HG03558 (cell line): ENCODE results near the gene ACVR1.
"Not testable (repeated sequence)": the region's sequence is repeated elsewhere in the genome, so short reads cannot be mapped to it uniquely, and the experiment has no call there.

Experiments used
- ATAC-seq: cut with Tn5 transposase; IDR thresholded peaks from one replicate; pipeline ENCODE4 v1.9.1; 2021; ENCODE audit warnings: moderate number of reproducible peaks; ENCODE audit not compliant: unreplicated experiment; ENCODE audit errors: extremely low read depth

The ACVR1 gene

GRCh38 chr2:157780211-157780610 lies 95.9 kb downstream of the ACVR1 start:
- no peak for ATAC-seq

- ATAC-seq, result no peak
Measured at GRCh38 chr2:157779794-157780193, 96.3 kb downstream of the ACVR1 start.

GRCh38 chr2:157777427-157777826 lies 98.7 kb downstream of the ACVR1 start:
- no peak for ATAC-seq

GRCh38 chr2:157771234-157771633 lies 104.9 kb downstream of the ACVR1 start:
- no peak for ATAC-seq

GRCh38 chr2:157769856-157770255 lies 106.3 kb downstream of the ACVR1 start:
- ATAC-seq, result no peak

GRCh38 chr2:157764386-157764785 lies 111.7 kb downstream of the ACVR1 start:
- ATAC-seq, result no peak

GRCh38 chr2:157761520-157761919 lies 114.6 kb downstream of the ACVR1 start:
- no peak for ATAC-seq

GRCh38 chr2:157760949-157761348 lies 115.2 kb downstream of the ACVR1 start:
- no peak for ATAC-seq

GRCh38 chr2:157759855-157760254 lies 116.3 kb downstream of the ACVR1 start:
- ATAC-seq, result no peak

GRCh38 chr2:157758586-157758985 lies 117.5 kb downstream of the ACVR1 start:
- no peak for ATAC-seq

- no peak for ATAC-seq
Measured at GRCh38 chr2:157757500-157757899, 118.6 kb downstream of the ACVR1 start.

GRCh38 chr2:157756447-157756846 lies 119.7 kb downstream of the ACVR1 start:
- not testable (repeated sequence) for ATAC-seq

- no peak for ATAC-seq
Measured at GRCh38 chr2:157751462-157752058, 124.6 kb downstream of the ACVR1 start.

GRCh38 chr2:157749684-157750083 lies 126.4 kb downstream of the ACVR1 start:
- no peak for ATAC-seq

GRCh38 chr2:157748371-157749142 lies 127.6 kb downstream of the ACVR1 start:
- no peak for ATAC-seq

GRCh38 chr2:157747695-157748370 lies 128.3 kb downstream of the ACVR1 start:
- ATAC-seq, result no peak

- no peak for ATAC-seq
Measured at GRCh38 chr2:157747280-157747679, 128.8 kb downstream of the ACVR1 start.

- no peak for ATAC-seq
Measured at GRCh38 chr2:157746234-157746950, 129.7 kb downstream of the ACVR1 start.

GRCh38 chr2:157744571-157745076 lies 131.5 kb downstream of the ACVR1 start:
- ATAC-seq, result no peak

- ATAC-seq, result peak; percentile 60
Measured at GRCh38 chr2:157743051-157743450, 133.1 kb downstream of the ACVR1 start.
